Gastrocnemius medialis (tissue), 4 donors: Measurements from ENCODE around the gene DPM1.

Source experiments
- CTCF ChIP-seq, 5 experiments: fragments of 450-650 bp in 3 of 5; fragments of 200-600 bp in 2 of 5; sonication (generic) in 2 of 5; IDR thresholded peaks in 4 of 5; conservative IDR thresholded peaks in 1 of 5; 1 replicate in 4 of 5; 2 replicates in 1 of 5; pipeline ENCODE4 v1.5.1; 2016 to 2019; ENCODE audit warnings: antibody characterized with exemption in 5 of 5, mild to moderate bottlenecking in 3 of 5, moderate library complexity in 3 of 5
- POLR2A ChIP-seq, 2 donors: fragments of 450-650 bp; IDR thresholded peaks; one replicate each; pipeline ENCODE4 v1.6.1; 2017; ENCODE audit warnings: antibody characterized with exemption in 2 of 2, mild to moderate bottlenecking in 2 of 2, moderate library complexity in 2 of 2

DNA sequence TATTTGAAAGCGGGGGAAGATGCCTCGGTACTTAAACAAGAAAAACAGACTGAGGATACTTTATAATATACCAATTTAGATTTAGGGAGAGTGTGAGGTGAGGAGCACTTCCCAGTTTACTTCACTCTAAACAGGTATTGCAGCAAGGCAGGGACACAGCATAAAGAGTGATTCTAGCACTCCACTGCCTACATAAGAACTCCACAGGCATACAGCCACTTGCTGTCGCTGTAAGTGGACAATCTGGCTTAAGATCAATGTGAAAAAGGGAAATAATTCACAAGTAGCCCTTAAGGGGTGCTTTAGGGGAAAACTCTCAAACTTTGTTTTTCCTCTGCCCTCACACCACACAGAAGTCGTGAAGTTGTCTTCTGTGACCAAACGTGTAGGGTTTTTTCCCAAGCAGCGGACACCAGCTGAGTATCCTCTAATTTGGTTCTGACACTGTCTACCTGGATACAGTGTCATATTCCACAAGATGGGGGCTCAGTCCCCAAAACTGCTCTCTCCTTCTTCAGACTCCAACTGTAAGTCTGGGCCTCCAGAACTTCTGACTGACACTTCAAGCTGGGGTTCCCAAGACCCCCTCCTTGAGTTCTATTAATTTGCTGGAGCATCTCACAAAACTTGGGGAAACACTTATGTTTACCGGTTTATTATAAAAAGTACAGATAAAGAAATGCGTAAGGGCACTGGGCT, 36.4 kb downstream of the DPM1 start:
- TF ChIP-seq CTCF (IDR thresholded peaks at IDR 0.05 in 4 of 5, conservative IDR thresholded peaks at IDR 0.05 in 1 of 5) (no peak), POLR2A (IDR thresholded peaks at IDR 0.05) (no peak)
